Measurements from ENCODE around the gene ATP5ME.
"Not testable (repeated sequence)": the region's sequence is repeated elsewhere in the genome, so short reads cannot be mapped to it uniquely, and the experiment has no call there.

Gene ATP5ME

DNA sequence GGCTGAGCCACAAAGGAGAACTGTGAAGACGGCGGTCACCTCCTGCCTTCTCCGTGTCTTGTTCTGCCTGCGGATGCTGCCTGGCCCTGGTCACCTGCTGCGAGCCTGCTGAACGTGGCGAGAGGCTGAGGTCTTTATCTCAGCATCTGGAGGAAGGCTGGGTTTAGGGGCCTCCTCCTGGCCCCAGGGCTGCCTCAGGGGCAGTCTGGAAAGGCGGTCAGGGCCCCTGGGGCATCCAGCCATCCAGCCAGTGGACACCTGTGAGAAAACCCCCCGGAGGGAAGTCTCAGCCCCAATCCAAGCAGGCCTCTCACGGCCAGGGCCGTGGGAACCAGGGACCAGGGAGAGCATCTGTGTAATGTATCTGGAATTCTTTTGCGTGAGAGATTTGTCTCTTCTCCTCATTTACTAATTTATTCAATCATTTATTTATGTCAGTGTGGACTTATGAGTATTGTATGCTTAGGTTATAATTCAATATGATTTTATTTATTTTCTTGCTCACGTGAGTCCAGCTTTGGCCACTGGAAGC is 37.4 kb downstream of the ATP5ME start:
- in situ Hi-C loops (cut with MboI; ENCODE audit: low sequenced_read_pairs), result no loop called here

DNA sequence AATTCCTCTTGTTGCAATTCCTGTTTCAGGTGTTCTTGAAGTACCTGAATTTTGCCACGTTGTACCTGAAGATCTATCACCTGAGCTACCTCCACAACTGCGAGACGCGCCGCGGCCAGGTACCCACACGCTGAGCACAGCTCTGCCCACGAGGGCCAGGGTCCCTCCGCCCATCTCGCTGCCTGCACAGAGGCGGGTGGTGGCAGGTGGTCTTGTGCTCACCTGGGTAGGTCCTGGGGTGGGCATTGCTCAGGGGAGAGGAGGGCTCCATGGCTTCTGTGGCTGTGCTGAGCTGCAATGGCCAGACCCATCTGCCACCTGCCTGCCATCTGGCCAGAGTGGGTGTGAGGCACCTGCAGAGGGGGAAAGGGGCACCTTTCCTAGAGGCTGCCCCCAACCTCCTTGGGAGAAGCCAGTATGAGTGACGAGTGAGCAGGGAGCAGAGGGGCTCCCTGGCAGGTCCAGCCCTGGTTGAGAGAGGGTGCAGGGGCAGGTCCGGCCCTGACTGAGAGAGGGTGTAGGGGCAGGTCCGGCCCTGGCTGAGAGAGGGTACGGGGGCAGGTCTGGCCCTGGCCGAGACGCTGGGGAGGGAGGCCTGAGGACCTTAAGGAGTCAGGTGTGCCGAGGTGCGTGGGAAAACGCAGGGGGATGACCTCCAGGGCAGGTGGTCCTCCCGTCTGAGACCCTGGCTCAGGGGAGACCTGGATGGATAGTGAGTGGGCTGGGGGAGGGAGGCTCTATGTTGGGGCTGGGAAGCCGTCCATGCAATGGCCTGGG is 38.0 kb downstream of the ATP5ME start:
- in situ Hi-C loops (cut with MboI; ENCODE audit: low sequenced_read_pairs), result no loop called here

DNA sequence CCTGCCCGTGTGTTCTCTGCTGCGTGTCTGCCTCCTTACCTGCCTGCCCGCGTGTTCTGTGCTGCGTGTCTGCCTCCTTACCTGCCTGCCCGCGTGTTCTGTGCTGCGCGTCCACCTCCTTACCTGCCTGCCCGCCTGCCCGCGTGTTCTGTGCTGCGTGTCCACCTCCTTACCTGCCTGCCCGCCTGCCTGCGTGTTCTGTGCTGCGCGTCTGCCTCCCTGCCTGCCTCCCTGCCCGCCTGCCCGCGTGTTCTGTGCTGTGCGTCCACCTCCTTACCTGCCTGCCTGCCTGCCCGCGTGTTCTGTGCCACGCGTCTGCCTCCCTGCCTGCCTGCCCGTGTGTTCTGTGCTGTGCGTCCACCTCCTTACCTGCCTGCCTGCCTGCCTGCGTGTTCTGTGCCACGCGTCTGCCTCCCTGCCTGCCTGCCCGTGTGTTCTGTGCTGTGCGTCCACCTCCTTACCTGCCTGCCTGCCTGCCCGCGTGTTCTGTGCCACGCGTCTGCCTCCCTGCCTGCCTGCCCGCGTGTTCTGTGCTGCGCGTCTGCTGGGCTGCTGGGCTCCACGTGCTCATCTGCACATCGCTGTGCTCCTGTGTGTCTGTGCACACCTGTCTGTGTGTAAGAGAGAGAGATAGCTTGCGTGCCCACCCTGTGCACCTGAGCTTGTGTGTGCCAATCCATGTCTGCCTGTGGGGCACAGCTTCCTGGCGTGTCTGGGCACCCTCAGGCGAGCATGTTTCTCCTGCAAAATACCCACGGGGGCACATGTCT is 38.8 kb downstream of the ATP5ME start:
- in situ Hi-C loops (cut with MboI; ENCODE audit: low sequenced_read_pairs), result not testable (repeated sequence)

- in situ Hi-C loops (cut with MboI; ENCODE audit: low sequenced_read_pairs), result no loop called here
Measured at GRCh38 chr4:634599-634985, 39.5 kb downstream of the ATP5ME start.

GRCh38 chr4:633976-634598 is 40.0 kb downstream of the ATP5ME start:
- in situ Hi-C loops (cut with MboI; ENCODE audit: low sequenced_read_pairs), result no loop called here

DNA sequence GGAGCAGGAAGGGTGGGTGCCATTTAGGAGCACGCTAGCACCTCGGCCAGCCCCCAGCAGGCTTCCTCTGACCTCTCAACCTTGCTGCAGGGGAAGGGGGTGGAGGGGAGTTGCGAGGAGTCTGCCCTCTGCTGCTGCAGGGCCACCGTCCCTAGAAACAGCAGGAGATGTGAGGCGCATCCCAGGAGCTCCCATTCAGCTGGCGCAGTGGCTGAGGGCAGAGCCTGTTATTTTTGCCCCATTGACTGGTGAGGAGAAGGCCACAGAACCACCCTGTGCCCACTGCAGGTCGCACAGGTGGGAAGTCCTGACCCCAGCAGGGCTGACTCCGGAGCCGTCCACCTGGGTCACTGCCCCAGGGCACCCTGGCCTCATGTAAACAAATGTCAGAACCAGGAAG is 40.7 kb downstream of the ATP5ME start:
- in situ Hi-C loops (cut with MboI; ENCODE audit: low sequenced_read_pairs), result no loop called here

GRCh38 chr4:632926-633325 is 41.1 kb downstream of the ATP5ME start:
- in situ Hi-C loops (cut with MboI; ENCODE audit: low sequenced_read_pairs), result no loop called here

DNA sequence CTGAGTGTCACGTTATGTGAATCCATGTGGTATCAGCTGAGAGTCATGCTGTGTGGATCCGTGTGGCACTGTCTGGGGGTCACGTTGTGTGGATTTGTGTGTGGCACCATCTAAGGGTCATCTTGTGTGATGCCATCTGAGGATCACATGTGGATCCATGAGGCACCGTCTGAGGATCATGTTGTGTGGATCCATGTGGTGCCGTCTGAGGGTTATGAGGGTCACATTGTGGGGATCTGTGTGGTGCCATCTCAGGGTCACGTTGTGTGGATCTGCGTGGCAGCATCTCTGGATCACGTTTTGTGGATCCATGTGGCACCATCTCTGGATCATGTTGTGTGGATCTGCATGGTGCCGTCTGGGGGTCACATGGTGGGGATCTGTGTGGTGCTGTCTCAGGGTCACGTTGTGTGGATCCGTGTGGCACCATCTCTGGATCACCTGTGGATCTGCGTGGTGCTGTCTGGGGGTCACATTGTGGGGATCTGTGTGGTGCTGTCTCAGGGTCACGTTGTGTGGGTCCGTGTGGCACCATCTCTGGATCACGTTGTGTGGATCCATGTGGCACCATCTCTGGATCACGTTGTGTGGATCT is 41.8 kb downstream of the ATP5ME start:
- in situ Hi-C loops (cut with MboI; ENCODE audit: low sequenced_read_pairs), result no loop called here

DNA sequence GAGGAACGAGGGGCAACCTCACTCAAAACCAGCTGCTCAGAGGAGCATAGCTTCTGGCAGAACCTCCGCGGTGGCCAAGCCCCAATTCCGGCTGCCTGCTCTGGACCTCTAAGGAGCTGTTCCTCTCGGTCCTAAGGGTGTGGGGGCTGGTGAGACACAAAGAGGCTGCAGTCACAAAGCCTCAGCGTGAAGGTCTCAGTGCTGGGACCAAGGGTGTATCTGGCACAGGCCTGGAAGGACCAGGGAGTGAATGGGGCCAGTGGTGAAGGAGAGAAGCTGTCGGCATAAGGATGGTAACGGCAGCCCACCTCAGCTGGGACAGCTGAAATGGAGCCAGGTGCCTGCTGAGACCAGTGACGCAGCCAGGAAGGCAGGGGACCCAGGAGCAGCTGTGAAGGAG is 43.4 kb downstream of the ATP5ME start:
- in situ Hi-C loops (cut with MboI; ENCODE audit: low sequenced_read_pairs), result no loop called here

- in situ Hi-C loops (cut with MboI; ENCODE audit: low sequenced_read_pairs), result no loop called here
Measured at GRCh38 chr4:629915-630641, 44.0 kb downstream of the ATP5ME start.

DNA sequence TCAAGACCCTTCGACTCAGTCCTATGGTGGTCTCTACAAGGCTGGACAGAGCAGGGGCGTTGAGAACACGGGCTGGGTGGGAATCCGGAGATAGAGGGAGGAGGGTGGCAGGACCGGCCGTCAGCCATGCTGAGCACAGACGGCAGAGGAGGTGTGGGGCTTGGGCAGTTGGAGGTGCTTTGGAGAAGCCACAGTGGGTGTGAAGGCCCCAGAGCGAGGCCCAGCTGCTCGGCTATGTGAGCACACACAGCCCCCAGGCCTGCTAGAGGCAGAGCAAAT is 44.5 kb downstream of the ATP5ME start:
- in situ Hi-C loops (cut with MboI; ENCODE audit: low sequenced_read_pairs), result no loop called here

GRCh38 chr4:628821-629635 is 45.0 kb downstream of the ATP5ME start:
- in situ Hi-C loops (cut with MboI; ENCODE audit: low sequenced_read_pairs), result no loop called here

- in situ Hi-C loops (cut with MboI; ENCODE audit: low sequenced_read_pairs), result no loop called here
Measured at GRCh38 chr4:628311-628741, 45.8 kb downstream of the ATP5ME start.

GRCh38 chr4:627347-628125 is 46.5 kb downstream of the ATP5ME start:
- in situ Hi-C loops (cut with MboI; ENCODE audit: low sequenced_read_pairs), result no loop called here

- in situ Hi-C loops (cut with MboI; ENCODE audit: low sequenced_read_pairs), result no loop called here
Measured at GRCh38 chr4:626201-627091, 47.6 kb downstream of the ATP5ME start.

DNA sequence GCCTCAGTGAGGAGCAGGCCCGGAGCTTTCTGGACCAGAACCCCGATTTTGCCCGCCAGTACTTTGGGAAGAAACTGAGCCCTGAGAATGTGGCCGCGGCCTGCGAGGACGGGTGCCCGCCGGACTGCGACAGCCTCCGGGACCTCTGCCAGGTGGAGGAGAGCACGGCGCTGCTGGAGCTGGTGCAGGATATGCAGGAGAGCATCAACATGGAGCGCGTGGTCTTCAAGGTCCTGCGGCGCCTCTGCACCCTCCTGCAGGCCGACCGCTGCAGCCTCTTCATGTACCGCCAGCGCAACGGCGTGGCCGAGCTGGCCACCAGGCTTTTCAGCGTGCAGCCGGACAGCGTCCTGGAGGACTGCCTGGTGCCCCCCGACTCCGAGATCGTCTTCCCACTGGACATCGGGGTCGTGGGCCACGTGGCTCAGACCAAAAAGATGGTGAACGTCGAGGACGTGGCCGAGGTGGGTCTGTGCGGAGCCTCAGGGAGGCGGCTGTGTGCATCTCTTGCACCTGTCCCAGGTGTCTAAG is 48.4 kb downstream of the ATP5ME start:
- in situ Hi-C loops (cut with MboI; ENCODE audit: low sequenced_read_pairs), result no loop called here

DNA sequence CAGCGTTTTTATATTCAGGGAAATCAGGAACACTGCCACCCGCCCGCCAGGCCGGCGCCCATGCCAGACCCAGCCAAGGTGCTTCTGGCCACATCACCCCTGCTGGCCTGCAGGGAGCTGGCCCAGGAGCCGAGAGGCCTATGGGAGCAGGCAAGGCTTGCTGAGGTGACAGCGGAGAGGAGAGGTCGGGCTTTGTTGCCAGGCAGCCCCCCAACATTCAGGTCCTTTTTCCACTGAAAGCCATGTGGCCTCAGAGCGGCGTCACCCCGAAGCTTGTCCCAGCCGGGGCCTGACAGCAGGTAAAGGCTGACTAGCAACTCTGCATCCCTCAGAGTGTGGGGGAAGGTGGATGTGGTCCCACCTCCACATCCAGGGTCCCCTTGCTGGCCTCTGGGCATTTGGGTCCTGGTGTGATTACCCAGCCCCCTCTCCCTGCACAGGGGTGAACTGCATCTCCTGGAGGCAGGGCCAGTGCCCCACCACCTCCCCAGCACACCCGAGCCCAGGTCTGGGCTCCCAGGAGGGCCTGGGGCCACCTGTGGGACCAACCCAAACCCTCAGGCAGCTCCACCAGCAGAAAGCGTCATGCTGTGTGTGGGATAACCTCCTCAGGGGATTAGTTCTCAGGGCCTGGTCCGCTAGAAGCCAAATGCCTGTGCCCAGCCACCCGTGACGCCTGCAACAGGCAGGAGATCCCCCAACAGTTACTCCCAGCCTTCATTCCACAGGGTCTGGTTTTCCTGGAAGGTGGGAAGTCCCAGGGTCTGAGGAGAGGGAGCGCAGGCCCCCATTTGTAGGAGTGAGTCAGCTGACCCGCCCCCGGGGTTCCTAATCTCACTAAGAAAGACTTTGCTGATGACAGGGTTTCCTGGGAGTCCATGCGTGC is 49.1 kb downstream of the ATP5ME start, which contains the start of gene PDE6B:
Gene PDE6B, plus strand, starts transcription at position 869 of the 886 bp plus-strand sequence. CDS start 54 bp downstream, outside the sequence.
- in situ Hi-C loops (cut with MboI; ENCODE audit: low sequenced_read_pairs), result no loop called here

Measured in HL-60/S4 treated with retinoic acid at 250 ng/mL for 4 days and 3 days (cell line).